Amniotic epithelial cell (primary cell): Measurements from ENCODE around the gene RGS7BP.

Experiments
- DNase-seq: peaks from one replicate; pipeline ENCODE4 v3.0.0-alpha.2; 2010; ENCODE audit warnings: low read depth

The RGS7BP gene

GRCh38 chr5:64505769-64506566 lies at the start of gene RGS7BP:
Gene RGS7BP (plus strand): TSS chr5:64506015. CDS start chr5:64506625, 610 bp downstream.
- DNase-seq = peak; percentile 12

- no peak for DNase-seq
Measured at GRCh38 chr5:64457846-64458245, 48.0 kb upstream of the RGS7BP start.

- no peak for DNase-seq
Measured at GRCh38 chr5:64458948-64459347, 46.9 kb upstream of the RGS7BP start.

DNA sequence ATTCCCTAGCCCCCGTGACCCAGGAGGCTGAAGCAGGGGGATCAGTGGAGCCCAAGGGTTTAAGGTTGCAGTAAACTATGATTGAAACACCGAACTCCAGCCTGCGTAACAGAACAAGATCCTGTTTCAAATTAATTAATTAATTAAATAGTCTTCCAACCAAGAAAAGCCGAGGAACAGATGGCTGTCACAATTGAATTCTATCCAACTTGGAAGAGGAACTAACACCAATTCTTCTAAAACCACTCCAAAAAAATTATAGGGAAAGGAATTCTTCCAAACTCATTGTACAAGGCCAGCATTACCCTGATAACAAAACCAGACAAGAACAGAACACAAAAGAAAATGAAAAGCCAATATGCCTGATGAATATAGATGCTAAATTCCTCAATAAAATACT lies 43.4 kb upstream of the RGS7BP start:
- DNase-seq = no peak

GRCh38 chr5:64486163-64486562 lies 19.7 kb upstream of the RGS7BP start:
- no peak for DNase-seq

DNA sequence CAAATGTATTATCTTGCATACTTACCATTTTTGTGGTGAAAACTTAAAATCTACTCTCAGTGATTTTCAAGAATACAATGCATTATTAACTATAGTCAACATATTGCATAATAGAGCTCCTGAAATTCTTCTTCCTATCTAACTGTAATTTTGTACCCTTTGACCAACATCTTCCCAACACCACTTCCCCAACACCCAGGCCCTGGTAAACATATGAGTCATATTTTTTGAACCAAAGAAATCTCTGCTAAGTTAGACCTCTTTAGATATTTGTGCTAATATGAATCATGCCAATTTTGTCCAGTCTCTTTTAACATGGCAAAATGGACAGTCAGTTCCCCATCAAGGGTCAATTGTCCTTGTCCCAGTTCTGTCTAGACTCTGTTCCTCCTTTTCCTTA lies 18.5 kb upstream of the RGS7BP start:
- peak; percentile 9 for DNase-seq

DNA sequence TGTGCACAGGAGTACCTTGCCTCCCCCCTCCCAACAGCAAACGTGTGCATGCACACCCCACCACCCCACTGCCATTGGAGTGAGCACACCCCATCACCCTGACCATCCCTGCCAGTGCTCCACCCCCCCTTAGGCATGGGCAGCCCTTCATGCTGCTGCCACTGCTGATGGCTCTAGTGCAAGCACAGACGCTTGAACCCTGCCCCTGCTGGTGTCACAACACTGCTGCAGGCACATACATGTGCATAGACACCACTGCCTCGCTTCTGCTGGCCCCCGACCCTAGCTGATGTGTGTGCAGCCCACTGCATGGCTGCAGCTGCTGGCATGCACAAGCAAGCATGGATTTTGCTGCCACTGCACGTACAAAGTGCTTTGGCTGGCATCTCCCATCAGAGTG lies 16.0 kb upstream of the RGS7BP start:
- no peak for DNase-seq

DNA sequence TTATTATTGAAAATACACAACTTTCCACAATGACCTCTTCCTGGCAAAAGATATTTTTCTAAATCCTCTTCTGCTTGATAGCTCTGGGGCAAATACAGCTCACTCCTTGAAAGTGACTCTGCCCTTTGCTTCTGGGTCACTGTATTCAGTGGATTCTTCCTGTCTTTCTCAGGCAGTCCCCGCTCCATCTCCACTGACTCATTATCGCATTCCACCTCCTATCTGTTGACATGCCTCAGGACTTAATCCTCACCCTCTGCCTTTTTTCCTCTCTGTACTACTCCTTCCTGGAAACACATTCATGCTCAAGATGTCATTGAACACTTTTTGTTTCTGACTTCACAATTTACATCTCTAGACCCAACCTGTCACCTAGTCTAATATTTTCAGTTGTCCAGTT lies 8.4 kb upstream of the RGS7BP start:
- DNase-seq = peak; percentile 64

DNA sequence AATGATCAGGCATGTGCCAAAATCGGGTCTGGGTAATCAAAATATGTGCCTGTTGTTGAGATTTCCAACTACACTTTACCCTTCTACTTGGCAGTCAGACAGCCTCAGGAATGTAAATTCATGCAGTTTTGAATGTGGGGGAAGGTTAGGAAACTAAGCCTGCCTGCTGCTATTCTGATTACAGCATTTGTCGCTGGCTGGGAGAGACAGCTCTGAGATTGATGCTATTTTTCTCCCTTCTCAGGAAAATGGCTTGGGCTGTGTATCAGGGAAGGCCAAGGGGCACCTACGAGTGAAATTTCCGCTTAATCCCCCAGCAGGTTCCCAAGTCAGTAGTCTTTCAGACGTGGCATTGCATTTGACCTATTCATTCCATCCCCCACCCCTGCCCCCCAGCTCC lies 3.6 kb upstream of the RGS7BP start:
- no peak for DNase-seq

DNA sequence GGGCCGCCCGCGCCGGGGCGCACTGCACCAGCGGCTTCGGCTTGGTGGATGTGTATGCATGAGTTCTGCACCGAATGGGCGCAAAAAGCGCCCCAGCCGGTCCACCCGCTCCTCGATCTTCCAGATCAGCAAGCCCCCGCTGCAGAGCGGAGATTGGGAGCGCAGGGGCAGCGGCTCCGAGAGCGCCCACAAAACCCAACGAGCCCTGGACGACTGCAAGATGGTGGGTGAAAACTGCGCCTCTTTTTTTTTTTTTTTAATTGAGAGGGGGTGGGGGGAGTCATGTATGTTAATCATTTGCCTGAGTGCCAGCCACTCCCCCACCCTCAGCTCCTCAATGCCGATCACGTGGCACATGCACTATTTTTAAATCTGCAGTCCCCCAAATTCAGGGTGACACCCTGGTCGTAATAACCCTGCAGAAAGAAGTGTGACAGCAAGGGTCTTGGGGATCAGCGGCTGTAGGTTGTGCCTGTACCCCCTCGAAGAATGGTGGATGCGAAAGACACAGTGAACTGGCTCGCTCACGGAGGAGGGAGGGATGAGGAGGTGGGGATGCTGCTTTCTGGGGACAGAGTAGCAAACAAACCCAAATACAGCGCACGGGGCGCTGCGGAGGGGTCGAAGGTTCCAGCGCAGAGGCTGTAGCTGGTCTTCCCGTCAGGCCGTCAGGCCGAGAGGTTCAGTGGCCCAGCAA lies 900 bp downstream of the RGS7BP start:
- DNase-seq = no peak

DNA sequence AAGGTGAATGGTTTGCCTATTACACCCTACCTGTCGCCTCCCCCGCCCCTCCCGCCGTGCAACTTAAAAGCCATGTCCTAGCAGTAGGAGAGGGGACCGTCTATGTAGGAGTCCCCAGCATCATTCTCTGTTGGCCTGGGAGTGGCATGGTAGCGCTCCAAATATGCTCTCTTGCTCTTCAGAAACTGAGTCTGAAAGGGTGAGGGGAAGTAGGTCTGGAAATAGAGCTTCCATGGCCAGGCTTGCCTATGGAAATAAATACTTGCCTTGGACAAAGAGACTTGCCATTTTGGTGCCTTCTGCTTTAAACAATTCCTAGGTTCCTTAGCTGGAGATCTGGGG lies 1.4 kb downstream of the RGS7BP start:
- DNase-seq = no peak

GRCh38 chr5:64509828-64510227 lies 4.0 kb downstream of the RGS7BP start:
- no peak for DNase-seq

GRCh38 chr5:64513492-64513891 lies 7.7 kb downstream of the RGS7BP start:
- no peak for DNase-seq

- no peak for DNase-seq
Measured at GRCh38 chr5:64514612-64515011, 8.8 kb downstream of the RGS7BP start.

- DNase-seq = no peak
Measured at GRCh38 chr5:64516216-64516615, 10.4 kb downstream of the RGS7BP start.

DNA sequence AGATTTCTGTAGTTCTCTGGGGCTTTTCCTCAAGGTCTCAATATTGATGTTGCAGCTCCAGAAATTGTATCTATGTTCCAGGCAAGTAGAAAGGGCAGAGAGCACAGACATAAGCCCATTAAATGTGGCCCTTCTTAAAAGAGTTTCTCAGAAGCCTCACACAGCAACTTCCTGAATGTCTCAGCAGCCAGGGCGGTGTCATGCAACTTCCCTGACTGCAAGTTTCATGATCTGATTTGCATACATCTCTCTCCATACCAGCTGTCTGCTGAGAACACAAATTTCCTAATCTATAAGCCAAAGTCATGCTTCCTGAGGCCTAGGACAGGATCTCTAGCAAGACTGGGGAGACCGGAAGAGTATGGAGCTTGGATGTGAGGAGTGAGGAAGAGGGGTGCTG lies 13.0 kb downstream of the RGS7BP start:
- no peak for DNase-seq

GRCh38 chr5:64519263-64519662 lies 13.4 kb downstream of the RGS7BP start:
- no peak for DNase-seq

DNA sequence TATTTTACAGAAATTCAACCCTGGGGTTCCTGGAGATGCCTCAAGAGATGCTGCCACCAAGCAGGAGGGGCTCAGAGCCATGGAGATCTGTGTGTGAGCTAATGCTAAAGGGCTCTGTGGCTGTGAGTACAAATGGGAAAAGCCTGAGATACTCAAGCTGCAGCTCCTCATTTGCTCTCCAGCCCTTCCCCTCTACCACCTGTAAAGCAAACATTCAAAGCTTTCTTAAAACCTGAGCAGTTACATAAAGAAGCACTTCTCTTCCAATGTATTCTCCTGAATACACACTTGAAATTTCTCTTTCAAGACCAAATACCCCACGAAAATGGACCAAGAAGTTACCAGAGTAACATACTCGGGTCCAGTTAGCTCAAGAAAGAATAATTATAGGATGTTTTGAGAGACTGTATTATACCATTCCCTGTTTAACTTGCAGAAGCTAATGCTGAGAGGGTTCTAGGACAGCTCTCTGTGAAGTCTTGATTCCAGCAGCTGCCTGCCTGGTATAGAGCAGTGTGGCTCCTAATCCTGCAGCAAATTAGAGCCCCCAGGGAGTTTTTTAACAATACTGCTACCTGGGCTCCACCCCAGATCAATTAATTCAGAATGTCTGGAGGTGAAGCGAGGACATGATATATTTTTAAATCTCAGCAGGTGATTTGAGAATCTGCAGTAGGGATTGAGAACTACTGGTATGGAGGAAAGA lies 21.1 kb downstream of the RGS7BP start:
- DNase-seq = no peak

- DNase-seq = no peak
Measured at GRCh38 chr5:64530076-64530475, 24.3 kb downstream of the RGS7BP start.

DNA sequence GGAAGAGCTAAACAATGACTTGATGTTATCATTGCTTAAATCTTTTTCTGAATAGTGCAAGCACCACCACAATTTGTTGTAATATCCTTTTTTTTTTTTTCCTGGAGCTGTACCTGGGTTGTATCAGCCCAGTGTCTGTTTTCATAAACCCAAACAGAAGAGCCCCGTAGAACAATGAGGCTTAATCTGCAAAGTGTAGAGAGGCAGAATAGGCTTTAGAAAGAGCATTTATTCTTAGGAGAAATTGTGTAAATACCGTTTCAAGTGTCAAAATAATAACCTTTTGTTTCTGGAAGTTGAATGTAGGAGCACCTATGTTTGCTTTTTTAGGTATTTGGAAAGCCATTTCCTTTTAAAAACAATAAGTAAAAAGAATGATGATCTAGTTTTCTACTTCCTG lies 26.4 kb downstream of the RGS7BP start:
- DNase-seq = no peak

DNA sequence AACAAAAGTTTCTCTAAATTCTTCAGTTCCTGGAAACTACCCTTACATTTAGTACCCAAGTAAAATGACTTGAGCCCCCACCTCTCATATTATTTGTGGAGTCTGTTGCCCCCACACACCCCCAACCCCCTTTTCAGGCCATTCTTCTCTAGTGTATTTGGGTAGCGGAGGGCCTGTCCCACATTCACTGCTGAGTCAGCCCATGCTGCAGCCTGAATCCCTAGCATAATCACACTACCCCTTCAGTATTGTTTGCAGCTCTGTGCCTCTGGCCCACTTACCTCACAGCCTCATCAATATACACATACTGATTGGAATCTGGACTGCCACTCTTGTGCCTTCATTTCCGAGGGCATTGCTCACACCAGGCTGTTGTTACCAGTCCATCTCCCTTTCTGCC lies 26.8 kb downstream of the RGS7BP start:
- no peak for DNase-seq

GRCh38 chr5:64534033-64534432 lies 28.2 kb downstream of the RGS7BP start:
- DNase-seq = no peak

GRCh38 chr5:64557911-64558310 lies 52.1 kb downstream of the RGS7BP start:
- no peak for DNase-seq
